Activated CD4-positive, alpha-beta T cell treated with anti-CD3 and anti-CD28 coated beads, Interleukin-2, amount 50 U/mL, for 48 hours (primary cell): ENCODE results near the gene DUSP9.
"Not testable (repeated sequence)": the region's sequence is repeated elsewhere in the genome, so short reads cannot be mapped to it uniquely, and the experiment has no call there.

ENCODE experiments used
- DNase-seq, 2 experiments: peaks; one replicate each; pipeline ENCODE4 v3.0.0-alpha.2; 2020

Gene DUSP9

DNA sequence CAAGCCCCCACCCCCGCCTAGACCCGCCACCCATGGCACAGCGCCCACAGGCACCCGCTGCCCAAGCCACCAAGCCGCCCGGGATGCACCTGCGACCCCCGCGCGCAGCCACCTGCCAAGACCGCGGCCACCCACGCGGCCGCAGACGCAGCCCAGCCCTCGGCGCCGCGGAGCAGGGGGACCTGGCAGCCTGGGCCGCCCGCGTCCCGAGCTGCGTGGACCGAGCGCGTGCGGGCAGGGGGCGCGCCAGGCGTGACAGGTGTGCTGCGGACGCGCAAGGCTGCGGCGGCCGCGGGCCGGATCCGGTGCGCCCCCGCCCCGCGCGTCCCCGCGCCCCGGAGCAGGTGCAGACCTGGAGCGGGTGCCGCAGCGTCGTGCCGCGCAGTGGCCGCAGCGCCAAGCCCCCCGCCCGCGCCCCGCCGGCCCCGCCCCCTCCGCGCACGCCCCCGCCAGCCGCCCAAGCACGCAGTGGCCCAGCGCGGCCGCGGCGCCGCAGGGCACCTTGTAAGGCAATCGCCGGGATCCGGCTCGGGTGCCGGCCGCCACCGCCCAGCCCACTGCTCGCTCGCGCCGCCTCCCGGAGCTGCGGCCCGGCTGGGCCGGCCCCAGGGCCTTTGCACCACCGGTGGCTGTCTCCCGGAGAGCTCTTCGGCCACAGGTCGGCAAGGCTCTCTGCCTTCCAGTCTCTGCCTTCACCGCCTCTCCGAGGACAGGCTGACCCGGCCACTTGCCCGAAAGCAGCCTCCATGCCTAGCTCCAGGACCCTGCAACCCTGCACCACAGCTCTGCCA lies 26.6 kb downstream of the DUSP9 start, which contains the start of gene PNCK:
Gene PNCK, minus strand, starts transcription at position 386 of the 791 bp plus-strand sequence. CDS start 737 bp downstream, outside the sequence.
- no peak for DNase-seq

- no peak for DNase-seq
Measured at GRCh38 chrX:153674219-153674851, 27.3 kb downstream of the DUSP9 start.

DNA sequence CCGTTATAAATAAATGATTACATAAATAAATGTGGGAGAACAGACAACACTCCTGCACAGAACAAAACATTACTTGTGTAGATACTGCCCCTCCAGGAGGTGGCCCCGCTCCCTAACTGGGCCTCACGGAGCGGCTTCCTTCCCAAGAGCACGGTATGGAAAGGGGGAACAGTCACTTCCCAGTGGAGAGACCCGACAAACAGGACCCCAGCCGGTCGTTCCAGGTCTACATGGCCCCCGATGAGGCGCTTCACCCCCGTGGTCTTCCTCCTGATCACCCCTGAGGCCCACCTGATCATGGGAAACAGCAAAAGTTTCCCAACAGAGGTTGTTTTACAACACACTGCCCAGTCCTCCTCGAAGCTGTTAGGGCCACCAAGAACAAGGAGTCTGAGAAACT lies 34.2 kb downstream of the DUSP9 start:
- DNase-seq, result no peak

DNA sequence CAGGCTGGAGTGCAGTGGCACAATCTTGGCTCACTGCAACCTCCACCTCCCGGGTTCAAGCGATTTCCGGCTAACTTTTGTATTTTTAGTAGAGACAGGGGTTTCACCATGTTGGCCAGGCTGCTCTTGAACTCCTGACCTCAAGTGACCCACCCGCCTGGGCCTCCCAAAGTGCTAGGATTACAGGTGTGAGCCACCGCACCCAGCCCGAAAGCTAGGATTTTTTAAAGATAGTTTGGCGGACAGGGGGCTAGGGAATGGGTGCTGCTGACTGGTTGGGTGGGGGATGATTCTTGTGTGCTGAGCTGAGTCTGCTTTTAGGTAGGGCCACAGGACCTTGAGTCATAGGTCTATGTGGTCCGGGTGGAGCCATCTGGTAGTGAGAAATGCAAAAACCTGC lies 36.5 kb downstream of the DUSP9 start:
- DNase-seq, result not testable (repeated sequence)

DNA sequence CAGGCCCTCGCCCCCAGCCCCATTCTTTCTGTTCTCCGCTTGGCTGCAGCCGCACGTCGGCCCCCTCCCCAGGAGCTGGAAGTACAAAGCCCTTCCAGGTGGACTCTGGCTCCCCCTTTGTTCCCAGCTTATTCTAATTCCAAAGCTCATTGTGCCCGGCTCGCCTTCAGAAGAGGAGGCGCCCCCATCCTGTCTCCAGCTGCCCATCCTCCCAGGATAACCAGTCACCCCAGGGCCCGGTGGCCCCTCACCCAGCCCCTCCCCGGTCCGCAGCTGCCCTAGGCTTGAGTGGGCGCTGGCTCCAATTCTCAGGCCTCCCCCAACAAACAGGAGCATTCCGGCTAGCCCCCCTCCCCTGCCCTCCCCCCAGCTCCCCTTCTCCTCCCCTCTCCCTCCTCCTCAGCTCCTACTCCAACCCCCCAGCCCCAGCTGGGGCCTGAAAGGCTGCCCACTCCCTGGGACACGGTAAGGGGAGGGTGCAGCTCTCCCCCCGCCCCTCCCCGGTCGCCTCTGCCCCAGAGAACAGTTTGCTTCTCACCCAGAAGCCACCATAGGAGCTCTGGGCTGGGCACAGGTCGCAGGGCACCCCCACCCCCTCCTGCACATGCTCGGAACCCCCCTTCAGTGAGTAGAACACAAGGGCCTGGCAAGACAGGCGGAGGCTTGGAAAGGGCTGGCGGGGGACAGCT lies 37.6 kb downstream of the DUSP9 start:
- DNase-seq, result no peak

DNA sequence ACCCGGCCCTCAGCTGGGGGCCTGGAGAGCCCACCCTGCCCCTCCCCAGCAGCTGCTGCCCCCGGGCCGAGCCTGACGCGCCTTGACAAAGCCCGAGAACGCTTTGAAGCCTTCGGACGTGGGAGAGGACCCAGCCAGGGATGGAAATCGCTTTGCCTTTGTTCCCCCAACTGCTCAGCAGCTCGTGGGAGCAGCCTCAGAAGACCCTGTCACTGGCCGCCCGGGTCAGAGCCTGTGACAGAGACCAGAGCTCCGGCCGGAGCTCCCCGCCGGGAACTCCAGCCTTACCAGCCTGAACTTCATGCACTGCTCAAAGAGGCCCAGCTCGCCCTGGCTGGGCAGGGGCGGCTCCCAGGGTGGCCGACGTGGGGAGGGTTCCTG lies 38.1 kb downstream of the DUSP9 start:
- DNase-seq, result no peak

GRCh38 chrX:153685751-153686696 lies 39.0 kb downstream of the DUSP9 start:
- DNase-seq, result no peak

DNA sequence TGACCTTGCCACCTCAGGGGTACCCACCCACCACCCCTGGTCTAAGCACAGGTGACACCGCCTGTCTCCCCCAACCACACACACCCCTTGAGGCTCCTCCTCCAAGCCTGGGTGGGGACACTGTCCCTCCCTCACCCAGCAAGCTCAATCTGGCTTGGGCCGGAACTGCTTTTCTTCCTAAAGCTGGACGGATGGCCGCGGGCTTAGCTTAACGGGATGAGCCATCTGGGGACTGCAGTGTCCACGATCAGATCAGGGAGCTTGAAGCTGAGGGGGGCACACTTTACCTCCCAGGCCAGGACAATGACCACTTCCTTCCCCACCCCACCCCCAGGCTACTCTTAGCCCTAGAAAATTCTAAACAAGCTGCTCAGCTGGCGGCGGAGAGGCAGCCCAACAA lies 39.7 kb downstream of the DUSP9 start:
- DNase-seq, result no peak

DNA sequence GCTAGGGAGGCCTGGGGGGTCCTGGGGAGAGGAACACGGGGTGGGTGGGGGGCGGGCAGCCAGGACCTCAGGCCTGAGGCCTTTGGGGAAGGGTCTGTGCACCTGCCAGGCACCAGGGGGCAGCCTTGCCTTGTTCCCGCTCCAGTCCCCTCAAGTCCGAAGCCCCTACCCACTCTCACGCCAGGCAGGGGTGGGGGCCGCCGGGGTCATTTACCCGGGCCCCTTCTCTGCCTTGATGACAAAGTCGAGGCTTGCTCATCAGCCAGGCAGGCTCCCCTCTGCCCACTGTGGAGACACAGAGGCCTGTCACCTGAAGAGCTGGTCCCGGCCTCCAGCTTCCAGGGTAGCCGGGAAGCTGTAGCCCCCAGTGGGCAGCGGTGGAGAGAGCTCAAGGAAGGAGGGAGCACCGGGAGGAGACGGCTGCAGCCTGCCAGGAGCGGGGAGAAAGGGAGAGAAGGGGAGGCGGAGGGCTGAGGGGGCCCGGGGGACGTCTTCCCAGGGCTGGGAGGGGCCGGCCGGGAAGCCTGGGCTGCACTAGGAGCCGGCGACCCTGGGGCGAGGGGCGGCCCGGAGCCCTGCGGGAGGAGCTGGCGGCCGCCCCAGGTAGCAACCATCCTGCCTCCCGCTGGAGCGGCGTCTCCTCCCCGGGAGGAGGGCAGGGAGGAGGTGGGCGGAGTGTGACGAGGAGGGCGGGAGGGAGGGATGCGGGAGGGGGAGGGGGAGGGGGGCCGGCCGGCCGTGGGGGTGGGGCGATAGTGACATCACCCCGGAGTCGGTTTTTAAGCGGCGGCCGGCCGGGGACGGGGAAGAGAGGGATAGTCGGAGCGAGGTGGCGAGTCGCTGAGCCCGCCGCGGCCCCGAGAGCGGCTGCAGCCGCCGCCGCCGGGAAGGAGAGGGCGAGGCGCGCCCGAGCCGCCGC lies 40.4 kb downstream of the DUSP9 start, which contains the start of gene SLC6A8:
Gene SLC6A8, plus strand, starts transcription at position 806 of the 919 bp plus-strand sequence. CDS start 649 bp downstream, outside the sequence.
- peak; percentile 43 to 52 for DNase-seq

DNA sequence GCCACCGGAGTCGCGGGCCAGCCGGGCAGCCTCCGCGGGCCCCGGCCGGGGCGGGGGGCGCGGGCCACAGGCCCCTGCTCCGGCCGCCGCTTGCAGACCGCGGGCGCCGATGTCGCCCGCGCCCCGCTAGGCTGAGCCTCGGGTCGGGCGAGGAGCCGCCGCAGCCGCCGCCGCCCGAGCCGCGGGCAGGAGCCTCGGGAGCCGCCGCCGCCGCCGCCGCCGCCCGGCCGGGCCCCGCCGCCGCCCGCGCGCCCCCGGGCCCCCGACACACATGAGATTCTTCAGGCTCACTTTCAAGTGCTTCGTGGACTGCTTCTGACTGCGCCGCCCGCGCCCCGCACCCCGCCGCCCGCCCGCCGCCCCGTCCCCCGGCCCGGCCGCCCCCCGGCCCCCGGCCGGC lies 41.1 kb downstream of the DUSP9 start:
- DNase-seq, result no peak

- DNase-seq, result no peak
Measured at GRCh38 chrX:153688506-153688905, 41.5 kb downstream of the DUSP9 start.

GRCh38 chrX:153688911-153689590 lies 42.0 kb downstream of the DUSP9 start:
- DNase-seq, result no peak

- no peak for DNase-seq
Measured at GRCh38 chrX:153689654-153690465, 42.9 kb downstream of the DUSP9 start.

- DNase-seq, result no peak
Measured at GRCh38 chrX:153690466-153690865, 43.5 kb downstream of the DUSP9 start.

DNA sequence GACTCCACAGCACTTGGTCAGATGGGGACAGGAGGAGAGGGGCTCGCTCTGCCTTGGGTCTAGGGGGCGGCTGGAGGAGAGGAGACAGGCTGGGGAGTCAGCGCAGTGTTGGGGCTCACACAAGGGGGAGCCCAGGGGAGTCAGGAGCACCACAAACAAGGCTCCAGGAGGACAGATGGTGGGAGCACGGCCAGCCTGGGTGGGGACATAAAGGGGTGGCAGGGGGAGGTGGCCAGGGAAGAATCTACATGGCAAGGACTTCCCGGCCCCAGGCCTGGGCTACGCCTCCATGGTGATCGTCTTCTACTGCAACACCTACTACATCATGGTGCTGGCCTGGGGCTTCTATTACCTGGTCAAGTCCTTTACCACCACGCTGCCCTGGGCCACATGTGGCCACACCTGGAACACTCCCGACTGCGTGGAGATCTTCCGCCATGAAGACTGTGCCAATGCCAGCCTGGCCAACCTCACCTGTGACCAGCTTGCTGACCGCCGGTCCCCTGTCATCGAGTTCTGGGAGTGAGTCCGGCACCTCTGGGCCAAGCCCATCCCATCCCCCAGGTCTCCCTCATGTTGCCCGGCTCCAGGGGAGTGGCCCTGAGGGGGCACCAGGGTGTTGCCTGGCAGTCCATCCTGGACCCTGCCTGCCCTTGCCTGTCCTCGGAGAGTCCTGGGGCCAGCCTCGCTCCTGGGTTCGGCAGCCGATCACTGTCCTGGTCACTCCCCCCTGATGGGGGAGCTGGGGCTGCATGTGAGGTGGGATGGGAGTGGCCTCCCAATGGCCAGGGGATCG lies 44.2 kb downstream of the DUSP9 start:
- not testable (repeated sequence) for DNase-seq

DNA sequence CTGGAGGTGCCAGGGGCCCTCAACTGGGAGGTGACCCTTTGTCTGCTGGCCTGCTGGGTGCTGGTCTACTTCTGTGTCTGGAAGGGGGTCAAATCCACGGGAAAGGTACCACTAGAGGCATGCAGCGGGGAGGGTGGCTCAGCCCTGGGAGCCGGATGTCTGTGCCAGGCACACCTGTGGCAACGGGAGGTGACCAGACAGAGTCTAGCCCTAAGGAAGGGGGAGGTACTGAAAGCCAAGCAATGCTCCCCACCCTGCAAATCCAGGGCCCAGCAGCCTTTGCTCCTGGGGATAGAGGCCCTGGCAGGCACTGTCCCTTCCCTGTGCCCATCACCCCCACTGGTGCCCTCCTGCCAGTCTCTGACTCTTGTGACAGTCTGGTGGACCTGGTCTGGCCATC lies 45.0 kb downstream of the DUSP9 start:
- no peak for DNase-seq

GRCh38 chrX:153692611-153693156 lies 45.7 kb downstream of the DUSP9 start:
- DNase-seq, result no peak

DNA sequence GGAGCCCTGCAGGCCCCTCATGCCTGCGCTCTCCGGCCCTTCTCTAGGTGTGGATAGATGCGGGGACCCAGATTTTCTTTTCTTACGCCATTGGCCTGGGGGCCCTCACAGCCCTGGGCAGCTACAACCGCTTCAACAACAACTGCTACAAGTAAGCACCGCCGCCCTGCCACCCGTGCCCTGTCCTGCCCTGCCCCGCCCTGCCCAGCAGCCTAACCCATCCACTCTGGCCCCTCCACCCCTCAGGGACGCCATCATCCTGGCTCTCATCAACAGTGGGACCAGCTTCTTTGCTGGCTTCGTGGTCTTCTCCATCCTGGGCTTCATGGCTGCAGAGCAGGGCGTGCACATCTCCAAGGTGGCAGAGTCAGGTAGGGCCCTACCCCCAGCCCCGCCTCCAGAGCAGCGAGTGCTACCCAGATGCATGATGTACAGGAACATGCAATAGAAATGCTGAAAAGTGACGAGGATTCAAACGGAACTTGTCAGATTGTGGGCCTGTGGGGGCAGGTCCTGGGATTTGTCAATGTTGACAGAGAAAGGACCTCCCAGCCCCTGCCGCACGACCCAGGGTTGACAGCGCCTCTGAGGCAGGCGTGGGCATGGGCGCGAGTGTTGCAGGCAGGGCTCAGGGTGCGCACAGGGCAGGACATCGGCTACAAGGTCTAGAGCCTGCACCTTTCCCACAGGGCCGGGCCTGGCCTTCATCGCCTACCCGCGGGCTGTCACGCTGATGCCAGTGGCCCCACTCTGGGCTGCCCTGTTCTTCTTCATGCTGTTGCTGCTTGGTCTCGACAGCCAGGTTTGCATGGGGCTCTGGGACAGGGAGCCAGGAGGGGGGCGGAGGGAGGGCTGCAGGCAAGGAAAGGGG lies 46.4 kb downstream of the DUSP9 start:
- DNase-seq, result no peak
